Suprapubic skin (tissue), 3 donors: ENCODE data around the gene ATP6V0A4.

Source experiments
- CTCF ChIP-seq, 2 donors: fragments of 200-600 bp in 1 of 2; fragments of 450-650 bp in 1 of 2; sonication (generic) in 1 of 2; IDR thresholded peaks; one replicate each; pipeline ENCODE4 v1.5.1; 2016 to 2019; ENCODE audit warnings: antibody characterized with exemption in 2 of 2, mild to moderate bottlenecking in 1 of 2, moderate library complexity in 1 of 2
- POLR2AphosphoS5 ChIP-seq, 3 donors: sonication (generic); formaldehyde crosslinking; IDR thresholded peaks; one replicate each; pipeline ENCODE4 v1.6.1; 2017; ENCODE audit warnings: antibody characterized with exemption in 3 of 3

- TF ChIP-seq POLR2AphosphoS5 (IDR thresholded peaks at IDR 0.05), result no peak
- TF ChIP-seq CTCF (IDR thresholded peaks at IDR 0.05), result no peak
Measured at GRCh38 chr7:138716889-138717288, 81.1 kb downstream of the ATP6V0A4 start.
